Neuron (in vitro differentiated cells): Measurements from ENCODE around the gene MMP27.

ENCODE experiments used
- H2AFZ ChIP-seq: one replicate; pipeline ENCODE4 v1.6.1; 2013; ENCODE audit warnings: low read depth, mild to moderate bottlenecking, inconsistent platforms, low read length, moderate library complexity
- H3K27me3 ChIP-seq: one replicate; pipeline ENCODE4 v1.6.1; 2013; ENCODE audit warnings: low read length; ENCODE audit not compliant: insufficient read depth
- H3K36me3 ChIP-seq: one replicate; pipeline ENCODE4 v1.6.1; 2013; ENCODE audit warnings: low read length; ENCODE audit not compliant: insufficient read depth
- H3K4me1 ChIP-seq: one replicate; pipeline ENCODE4 v1.6.1; 2013; ENCODE audit warnings: low read length; ENCODE audit not compliant: insufficient read depth
- H3K4me3 ChIP-seq: 2 replicates; pipeline ENCODE4 v1.5.1; 2013; ENCODE audit warnings: mild to moderate bottlenecking, low read length, moderate library complexity
- H3K9me3 ChIP-seq: one replicate; pipeline ENCODE4 v1.6.1; 2013; ENCODE audit warnings: low read length

MMP27 gene

GRCh38 chr11:102719620-102720277 is 14.2 kb upstream of the MMP27 start:
- Histone ChIP-seq H3K4me3 (no peak overlapping the region), H3K4me1 (peaks cover 2% of the 10 kb centered on the region), H2AFZ (no peak overlapping the region), H3K9me3 (no peaks in the 10 kb centered on the region), H3K36me3 (no peaks in the 10 kb centered on the region), H3K27me3 (no peaks in the 10 kb centered on the region)

GRCh38 chr11:102717280-102717679 is 11.7 kb upstream of the MMP27 start:
- H3K27me3 ChIP-seq = no peaks in the 10 kb centered on the region

GRCh38 chr11:102716527-102716926 is 11.0 kb upstream of the MMP27 start:
- no peak overlapping the region for H2AFZ ChIP-seq
- no peaks in the 10 kb centered on the region for H3K9me3 ChIP-seq
- H3K4me3 ChIP-seq = no peak overlapping the region
- peaks cover 2% of the 10 kb centered on the region for H3K4me1 ChIP-seq
- H3K27me3 ChIP-seq = no peaks in the 10 kb centered on the region
- no peaks in the 10 kb centered on the region for H3K36me3 ChIP-seq

More at GRCh38 chr11:102717280-102717679, 11.7 kb upstream of the MMP27 start:
- Histone ChIP-seq H3K4me1 (peaks cover 2% of the 10 kb centered on the region), H2AFZ (no peak overlapping the region), H3K9me3 (no peaks in the 10 kb centered on the region), H3K36me3 (no peaks in the 10 kb centered on the region), H3K4me3 (no peak overlapping the region)

GRCh38 chr11:102712137-102712536 is 6.6 kb upstream of the MMP27 start:
- Histone ChIP-seq H3K4me3 (no peak overlapping the region), H3K36me3 (no peaks in the 10 kb centered on the region), H3K9me3 (no peaks in the 10 kb centered on the region), H3K4me1 (no peaks in the 10 kb centered on the region), H3K27me3 (no peaks in the 10 kb centered on the region), H2AFZ (no peak overlapping the region)

- Histone ChIP-seq H2AFZ (no peak overlapping the region), H3K27me3 (no peaks in the 10 kb centered on the region), H3K36me3 (no peaks in the 10 kb centered on the region), H3K4me1 (no peaks in the 10 kb centered on the region), H3K9me3 (no peaks in the 10 kb centered on the region), H3K4me3 (no peak overlapping the region)
These were observed 3.8 kb upstream of the MMP27 start for GRCh38 chr11:102709201-102709945.

- H3K27me3 ChIP-seq = no peaks in the 10 kb centered on the region
- H3K4me3 ChIP-seq = no peak overlapping the region
- no peaks in the 10 kb centered on the region for H3K4me1 ChIP-seq
- no peaks in the 10 kb centered on the region for H3K36me3 ChIP-seq
- H2AFZ ChIP-seq = no peak overlapping the region
- no peaks in the 10 kb centered on the region for H3K9me3 ChIP-seq
These were observed 3.1 kb upstream of the MMP27 start for GRCh38 chr11:102708654-102709053.

- H3K36me3 ChIP-seq = no peaks in the 10 kb centered on the region
- no peaks in the 10 kb centered on the region for H3K4me1 ChIP-seq
- no peak overlapping the region for H3K4me3 ChIP-seq
- no peak overlapping the region for H2AFZ ChIP-seq
- no peaks in the 10 kb centered on the region for H3K9me3 ChIP-seq
- H3K27me3 ChIP-seq = no peaks in the 10 kb centered on the region
These were observed 728 bp downstream of the MMP27 start for GRCh38 chr11:102704841-102705240.

- no peaks in the 10 kb centered on the region for H3K4me1 ChIP-seq
- H3K36me3 ChIP-seq = no peaks in the 10 kb centered on the region
- no peaks in the 10 kb centered on the region for H3K27me3 ChIP-seq
- no peak overlapping the region for H2AFZ ChIP-seq
- no peak overlapping the region for H3K4me3 ChIP-seq
- no peaks in the 10 kb centered on the region for H3K9me3 ChIP-seq
These were observed 1.6 kb downstream of the MMP27 start for GRCh38 chr11:102703826-102704493.

- Histone ChIP-seq H2AFZ (no peak overlapping the region), H3K27me3 (no peaks in the 10 kb centered on the region), H3K4me1 (no peaks in the 10 kb centered on the region), H3K36me3 (no peaks in the 10 kb centered on the region), H3K4me3 (no peak overlapping the region), H3K9me3 (no peaks in the 10 kb centered on the region)
These were observed 10.4 kb downstream of the MMP27 start for GRCh38 chr11:102695201-102695600.

GRCh38 chr11:102685754-102686153 is 19.8 kb downstream of the MMP27 start:
- H3K27me3 ChIP-seq = no peaks in the 10 kb centered on the region
- H3K36me3 ChIP-seq = no peaks in the 10 kb centered on the region
- H2AFZ ChIP-seq = no peak overlapping the region
- no peaks in the 10 kb centered on the region for H3K9me3 ChIP-seq
- H3K4me1 ChIP-seq = no peaks in the 10 kb centered on the region
- no peak overlapping the region for H3K4me3 ChIP-seq

- H3K9me3 ChIP-seq = no peaks in the 10 kb centered on the region
- no peak overlapping the region for H3K4me3 ChIP-seq
- no peaks in the 10 kb centered on the region for H3K27me3 ChIP-seq
- no peaks in the 10 kb centered on the region for H3K36me3 ChIP-seq
- no peak overlapping the region for H2AFZ ChIP-seq
- no peaks in the 10 kb centered on the region for H3K4me1 ChIP-seq
These were observed 20.2 kb downstream of the MMP27 start for GRCh38 chr11:102685338-102685737.

GRCh38 chr11:102683277-102683676 is 22.3 kb downstream of the MMP27 start:
- no peaks in the 10 kb centered on the region for H3K27me3 ChIP-seq
- H3K4me1 ChIP-seq = no peaks in the 10 kb centered on the region
- no peak overlapping the region for H2AFZ ChIP-seq
- H3K9me3 ChIP-seq = no peaks in the 10 kb centered on the region
- H3K4me3 ChIP-seq = no peak overlapping the region
- no peaks in the 10 kb centered on the region for H3K36me3 ChIP-seq

GRCh38 chr11:102680945-102681344 is 24.6 kb downstream of the MMP27 start:
- H3K4me1 ChIP-seq = no peaks in the 10 kb centered on the region
- no peaks in the 10 kb centered on the region for H3K36me3 ChIP-seq
- H3K9me3 ChIP-seq = no peaks in the 10 kb centered on the region
- H2AFZ ChIP-seq = no peak overlapping the region
- no peaks in the 10 kb centered on the region for H3K27me3 ChIP-seq
- no peak overlapping the region for H3K4me3 ChIP-seq
